T-helper 17 cell (primary cell): ENCODE results near the gene ELF1. TPM values are rescaled to one million over a fixed set of nuclear protein-coding genes. Genes with fewer than 3 reads are reported as not detected.

Experiments
- ATAC-seq: fragments of 150-1000 bp; cut with Tn5 transposase; 2 replicates; pipeline ENCODE4 v1.10.0; 2021; ENCODE audit warnings: mild to moderate bottlenecking, moderate library complexity
- DNase-seq, 3 donors: peaks; one replicate each; pipeline versions ENCODE4 v3.0.0 to v3.0.0-alpha.2; 2020 to 2021
- H3K9me3 ChIP-seq: one replicate; pipeline ENCODE4 v1.7.0; 2013; ENCODE audit warnings: low read length, mild to moderate bottlenecking; ENCODE audit not compliant: control insufficient read depth, poor library complexity, severe bottlenecking
- H3K27ac Mint-ChIP-seq: one replicate; pipeline ENCODE4 v1.8.0; 2022; ENCODE audit warnings: mild to moderate bottlenecking, moderate library complexity, mixed read lengths
- H3K27me3 Mint-ChIP-seq: one replicate; pipeline ENCODE4 v1.8.0; 2022; ENCODE audit warnings: mixed read lengths
- H3K36me3 Mint-ChIP-seq: one replicate; pipeline ENCODE4 v1.8.0; 2022; ENCODE audit warnings: low read depth, mixed read lengths
- H3K4me1 Mint-ChIP-seq: one replicate; pipeline ENCODE4 v1.8.0; 2022; ENCODE audit warnings: mild to moderate bottlenecking, mixed read lengths
- H3K4me3 Mint-ChIP-seq: one replicate; pipeline ENCODE4 v1.8.0; 2022; ENCODE audit warnings: mild to moderate bottlenecking, moderate library complexity, mixed read lengths
- total RNA-seq, 4 donors: library from RNA in 2 of 4; stranded (reverse) in 2 of 4; gene quantifications; one replicate each; pipeline ENCODE4 v1.2.3 and lab custom pipeline; 2022 to 2026

ELF1 gene
- total RNA-seq, 2 donors from 2014 or later, result 197 to 232 TPM

- Mint-ChIP-seq H3K27ac (no peak overlapping the region), H3K4me1 (peaks cover 5% of the 10 kb centered on the region), H3K36me3 (no peaks in the 10 kb centered on the region), H3K27me3 (no peaks in the 10 kb centered on the region), H3K4me3 (no peak overlapping the region)
- DNase-seq (no peak), ATAC-seq (peak; percentile 27)
- H3K9me3 ChIP-seq, result no peaks in the 10 kb centered on the region
Observed at GRCh38 chr13:41032691-41033376, 13.7 kb upstream of the ELF1 start.

DNA sequence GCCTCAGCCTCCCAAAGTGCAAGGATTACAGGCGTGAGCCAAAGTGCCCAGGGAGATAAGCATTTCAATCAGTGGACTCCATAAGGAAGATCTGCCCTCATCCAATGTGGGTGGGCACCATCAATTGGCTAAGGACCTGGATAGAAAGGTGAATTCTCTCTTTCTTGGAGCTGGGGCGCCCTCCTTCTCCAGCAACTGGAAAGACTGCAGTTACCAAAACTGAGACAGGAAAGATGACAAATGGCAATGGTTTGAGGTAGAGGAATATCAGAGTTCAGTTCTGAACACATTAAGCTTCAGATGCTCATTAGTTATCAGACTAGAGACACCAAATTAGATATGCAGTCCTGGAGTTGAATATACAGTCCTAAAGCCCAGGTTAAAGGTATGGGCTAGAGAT is 10.5 kb upstream of the ELF1 start:
- peak; percentile 25 for ATAC-seq
- Mint-ChIP-seq H3K27me3 (no peaks in the 10 kb centered on the region), H3K36me3 (peaks cover 2% of the 10 kb centered on the region), H3K4me3 (no peak overlapping the region), H3K4me1 (peaks cover 12% of the 10 kb centered on the region), H3K27ac (no peak overlapping the region)
- no peaks in the 10 kb centered on the region for H3K9me3 ChIP-seq
- DNase-seq, result no peak

GRCh38 chr13:41028051-41028450 is 8.9 kb upstream of the ELF1 start:
- Mint-ChIP-seq H3K27ac (no peak overlapping the region), H3K4me3 (no peak overlapping the region), H3K27me3 (no peaks in the 10 kb centered on the region), H3K36me3 (peaks cover 2% of the 10 kb centered on the region), H3K4me1 (peaks cover 15% of the 10 kb centered on the region)
- no peaks in the 10 kb centered on the region for H3K9me3 ChIP-seq
- no peak for ATAC-seq
- no peak for DNase-seq

DNA sequence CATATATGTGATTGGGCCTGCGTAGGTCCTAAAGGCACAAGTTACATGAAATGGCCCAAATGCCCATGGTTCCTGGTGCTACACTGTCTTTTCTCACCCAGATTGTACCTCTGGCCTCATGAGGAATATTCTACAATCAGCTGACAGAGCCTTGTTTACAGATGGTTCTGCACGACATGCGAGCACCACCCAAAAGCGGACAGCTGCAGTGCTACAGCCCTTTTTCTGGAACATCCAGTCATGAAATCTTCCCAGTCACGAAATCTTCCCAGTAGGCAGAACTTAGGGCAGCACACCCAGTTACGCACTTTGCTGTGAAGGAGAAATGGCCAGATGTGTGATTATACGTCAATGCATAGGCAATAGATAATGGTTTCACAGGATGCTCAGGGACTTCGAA is 7.7 kb upstream of the ELF1 start:
- no peak overlapping the region for H3K4me3 Mint-ChIP-seq
- no peak for DNase-seq
- H3K9me3 ChIP-seq, result no peaks in the 10 kb centered on the region
- H3K4me1 Mint-ChIP-seq, result peaks cover 15% of the 10 kb centered on the region
- no peak for ATAC-seq
- peaks cover 2% of the 10 kb centered on the region for H3K36me3 Mint-ChIP-seq
- H3K27ac Mint-ChIP-seq, result no peak overlapping the region
- H3K27me3 Mint-ChIP-seq, result no peaks in the 10 kb centered on the region

DNA sequence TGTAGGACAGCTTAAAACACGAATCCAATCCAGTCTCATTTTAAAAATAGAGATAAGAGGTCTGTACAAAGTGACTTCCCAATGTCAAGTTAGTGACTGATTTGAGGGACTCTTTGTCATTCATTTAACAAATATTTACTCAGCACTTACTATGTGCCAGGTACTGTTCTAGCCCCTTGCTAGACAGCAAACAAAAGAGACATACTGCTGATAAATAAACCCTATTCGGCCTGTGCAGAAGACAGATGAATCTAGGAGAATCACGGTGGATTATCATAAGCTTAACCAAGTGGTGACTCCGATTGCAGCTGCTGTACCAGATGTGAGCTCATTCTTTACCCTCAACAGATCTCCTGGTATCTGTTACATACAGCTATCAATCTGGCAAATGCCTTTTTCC is 6.4 kb upstream of the ELF1 start:
- Mint-ChIP-seq H3K27me3 (no peaks in the 10 kb centered on the region), H3K4me1 (peaks cover 22% of the 10 kb centered on the region), H3K36me3 (peaks cover 2% of the 10 kb centered on the region), H3K27ac (no peak overlapping the region), H3K4me3 (no peak overlapping the region)
- no peak for DNase-seq
- no peak for ATAC-seq
- no peaks in the 10 kb centered on the region for H3K9me3 ChIP-seq

DNA sequence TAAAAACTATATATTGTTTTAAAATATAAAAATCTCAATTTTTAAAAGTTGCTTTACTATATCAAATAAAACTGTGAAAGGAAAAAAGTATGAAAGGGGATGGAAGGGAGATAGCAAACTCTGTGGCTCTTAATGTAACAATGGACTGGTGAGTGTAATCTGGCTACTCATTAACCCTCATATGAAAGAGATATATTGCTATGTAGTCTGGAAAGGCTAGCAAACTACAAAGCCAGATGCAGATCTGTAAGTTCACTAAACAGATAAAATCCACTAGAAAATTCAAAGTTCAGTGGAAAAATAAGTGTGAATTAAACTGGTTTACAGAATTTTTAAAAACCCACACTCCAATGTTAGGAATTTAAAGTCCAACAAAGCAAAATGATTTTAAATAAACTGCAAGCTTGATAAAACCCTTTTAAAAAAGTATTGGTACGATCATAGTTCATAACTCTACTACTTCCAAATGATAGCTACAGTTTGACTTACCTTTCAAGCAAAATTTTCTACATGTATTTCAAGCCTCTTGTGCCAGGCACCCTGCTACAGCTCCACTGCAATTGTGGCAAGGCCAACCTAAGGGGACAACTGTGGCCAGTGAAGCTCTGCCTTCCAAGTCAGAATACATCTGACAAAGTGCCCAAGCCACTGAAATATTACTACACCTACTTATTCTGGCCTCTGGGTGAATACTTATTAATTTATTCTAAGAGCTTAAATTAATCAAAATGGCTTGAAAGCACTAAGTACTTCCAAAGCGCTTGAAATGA is 647 bp upstream of the ELF1 start:
- DNase-seq (no peak), ATAC-seq (no peak)
- H3K4me1 Mint-ChIP-seq, result peaks cover 25% of the 10 kb centered on the region
- H3K36me3 Mint-ChIP-seq, result no peaks in the 10 kb centered on the region
- no peaks in the 10 kb centered on the region for H3K27me3 Mint-ChIP-seq
- no peaks in the 10 kb centered on the region for H3K9me3 ChIP-seq
- H3K27ac Mint-ChIP-seq, result peak overlapping the region; percentile 97
- peak overlapping the region; percentile 91 for H3K4me3 Mint-ChIP-seq

DNA sequence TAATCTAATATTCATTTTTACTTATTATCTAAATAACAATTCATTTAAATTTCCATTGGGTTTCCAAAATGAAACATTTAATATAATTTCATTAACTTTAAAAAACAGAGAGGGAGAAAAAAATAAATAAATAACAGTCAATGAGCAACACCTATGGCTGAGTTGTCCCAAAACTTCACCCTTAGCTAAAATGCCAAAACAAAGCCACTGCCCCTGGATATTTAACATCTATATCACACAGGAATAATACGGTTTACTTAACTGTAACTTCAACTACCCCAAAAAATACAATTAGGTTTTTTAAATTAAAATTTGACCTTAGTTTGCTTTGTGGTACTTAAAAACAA is 541 bp downstream of the ELF1 start:
- no peaks in the 10 kb centered on the region for H3K27me3 Mint-ChIP-seq
- H3K4me3 Mint-ChIP-seq, result peak overlapping the region; percentile 91
- H3K4me1 Mint-ChIP-seq, result peaks cover 30% of the 10 kb centered on the region
- ATAC-seq (no peak), DNase-seq (no peak)
- peak overlapping the region; percentile 97 for H3K27ac Mint-ChIP-seq
- H3K9me3 ChIP-seq, result no peaks in the 10 kb centered on the region
- no peaks in the 10 kb centered on the region for H3K36me3 Mint-ChIP-seq

- H3K9me3 ChIP-seq, result no peaks in the 10 kb centered on the region
- Mint-ChIP-seq H3K27me3 (no peaks in the 10 kb centered on the region), H3K36me3 (no peaks in the 10 kb centered on the region), H3K4me3 (peak overlapping the region; percentile 89), H3K27ac (peak overlapping the region; percentile 97), H3K4me1 (peaks cover 34% of the 10 kb centered on the region)
- DNase-seq (no peak), ATAC-seq (peak; percentile 18)
Observed at GRCh38 chr13:41017817-41018601, 1.1 kb downstream of the ELF1 start.

DNA sequence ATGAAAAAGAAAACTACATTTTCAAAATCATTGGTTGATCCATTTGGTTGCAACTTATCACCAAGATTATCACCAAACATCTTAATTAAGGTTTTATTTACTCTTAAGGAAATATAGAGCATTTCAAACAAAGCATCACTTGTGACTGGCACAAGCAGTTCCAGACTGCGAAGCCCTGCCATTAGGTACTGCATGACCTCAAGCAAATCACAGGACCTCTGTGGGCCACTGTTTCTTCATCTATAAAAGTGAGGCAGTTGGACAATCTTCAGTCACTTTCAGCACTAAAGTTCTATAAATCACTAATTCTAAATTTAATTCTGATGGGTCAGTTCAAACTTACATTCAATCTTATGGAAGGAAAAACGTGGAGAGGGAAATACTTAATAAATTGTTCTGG is 2.0 kb downstream of the ELF1 start:
- H3K4me3 Mint-ChIP-seq, result peak overlapping the region; percentile 89
- H3K4me1 Mint-ChIP-seq, result peaks cover 35% of the 10 kb centered on the region
- H3K27ac Mint-ChIP-seq, result peak overlapping the region; percentile 97
- no peaks in the 10 kb centered on the region for H3K9me3 ChIP-seq
- no peaks in the 10 kb centered on the region for H3K36me3 Mint-ChIP-seq
- DNase-seq, result no peak
- H3K27me3 Mint-ChIP-seq, result no peaks in the 10 kb centered on the region
- peak; percentile 39 for ATAC-seq

DNA sequence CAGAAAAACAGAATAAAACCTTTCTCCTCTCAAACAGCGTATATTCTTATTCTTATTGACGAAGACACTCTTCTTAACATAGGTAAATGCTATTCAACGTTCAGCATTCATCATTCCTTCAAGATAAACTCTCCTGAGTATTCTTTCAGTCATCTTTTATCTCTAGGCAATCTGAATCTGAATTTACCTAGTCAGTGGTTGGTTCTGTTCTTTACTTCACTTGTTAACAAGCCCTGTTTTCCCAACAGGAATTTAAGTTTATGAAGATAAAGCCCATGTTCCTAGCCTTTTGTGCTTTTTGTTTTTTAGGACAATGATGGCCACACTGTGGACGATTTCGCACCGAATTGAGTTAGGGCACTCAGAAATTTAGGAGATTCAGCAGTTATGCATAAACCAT is 3.2 kb downstream of the ELF1 start:
- Mint-ChIP-seq H3K27me3 (no peaks in the 10 kb centered on the region), H3K4me1 (peaks cover 35% of the 10 kb centered on the region), H3K36me3 (no peaks in the 10 kb centered on the region), H3K4me3 (peak overlapping the region; percentile 89), H3K27ac (peak overlapping the region; percentile 97)
- no peak for DNase-seq
- ATAC-seq, result no peak
- H3K9me3 ChIP-seq, result no peaks in the 10 kb centered on the region

DNA sequence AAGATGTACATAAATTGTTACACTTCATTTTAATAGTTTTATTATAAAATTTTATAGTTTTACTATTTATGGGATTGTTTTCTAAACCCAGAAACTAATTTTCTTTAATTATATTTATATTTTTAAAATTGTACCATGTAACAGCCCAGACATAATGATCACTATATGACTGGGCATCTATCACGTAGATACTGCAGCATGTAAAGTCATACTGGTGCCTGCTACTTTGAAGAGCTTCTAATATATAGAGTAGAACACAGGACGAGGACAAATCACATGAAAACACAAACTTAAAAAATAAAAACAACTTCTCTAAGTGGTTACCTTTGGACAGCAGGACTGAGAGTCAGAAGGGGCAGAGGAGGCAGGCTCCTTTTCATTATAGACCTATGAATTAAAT is 5.3 kb downstream of the ELF1 start:
- H3K36me3 Mint-ChIP-seq, result no peaks in the 10 kb centered on the region
- ATAC-seq (no peak), DNase-seq (no peak)
- peak overlapping the region; percentile 97 for H3K27ac Mint-ChIP-seq
- H3K4me3 Mint-ChIP-seq, result peak overlapping the region; percentile 70
- H3K27me3 Mint-ChIP-seq, result no peaks in the 10 kb centered on the region
- no peaks in the 10 kb centered on the region for H3K9me3 ChIP-seq
- peaks cover 37% of the 10 kb centered on the region for H3K4me1 Mint-ChIP-seq

GRCh38 chr13:41012536-41012935 is 6.6 kb downstream of the ELF1 start:
- DNase-seq, result no peak
- no peaks in the 10 kb centered on the region for H3K9me3 ChIP-seq
- ATAC-seq, result no peak
- peaks cover 46% of the 10 kb centered on the region for H3K4me1 Mint-ChIP-seq
- H3K4me3 Mint-ChIP-seq, result no peak overlapping the region
- peak overlapping the region; percentile 53 for H3K27ac Mint-ChIP-seq
- H3K36me3 Mint-ChIP-seq, result peaks cover 2% of the 10 kb centered on the region
- H3K27me3 Mint-ChIP-seq, result no peaks in the 10 kb centered on the region

DNA sequence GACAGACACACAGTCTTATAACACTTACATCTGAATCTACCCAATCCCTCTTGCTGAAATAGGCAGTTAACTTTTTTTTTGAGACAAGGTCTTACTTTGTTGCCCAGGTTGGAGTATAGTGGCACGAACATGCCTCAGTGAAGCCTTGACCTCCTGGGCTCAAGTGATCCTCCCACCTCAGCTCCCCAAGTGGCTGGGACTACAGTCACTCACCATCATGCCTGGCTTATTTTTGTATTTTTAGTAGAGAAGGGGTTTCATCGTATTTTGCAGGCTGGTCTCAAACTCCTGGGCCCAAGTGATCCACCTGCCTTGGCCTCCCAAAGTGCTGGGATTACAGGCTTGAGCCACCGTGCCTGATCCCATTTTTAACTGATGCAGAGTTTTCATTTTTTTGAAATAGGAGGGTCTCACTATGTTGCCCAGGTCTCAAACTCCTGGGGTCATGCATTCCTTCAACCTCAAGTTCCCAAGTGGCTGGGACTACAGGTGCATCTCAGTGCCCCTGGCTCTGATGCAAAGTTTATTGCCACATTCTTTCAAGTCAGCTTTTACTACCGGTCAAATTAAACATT is 7.6 kb downstream of the ELF1 start:
- H3K4me3 Mint-ChIP-seq, result peak overlapping the region; percentile 31
- H3K27ac Mint-ChIP-seq, result peak overlapping the region; percentile 53
- ATAC-seq, result no peak

More for the DNA sequence above, 7.6 kb downstream of the ELF1 start:
- Mint-ChIP-seq H3K36me3 (peaks cover 2% of the 10 kb centered on the region), H3K4me1 (peaks cover 53% of the 10 kb centered on the region), H3K27me3 (no peaks in the 10 kb centered on the region)
- DNase-seq, result no peak
- H3K9me3 ChIP-seq, result no peaks in the 10 kb centered on the region
